HepG2 (cell line): ENCODE data around the gene CCSER1.
"Not testable (repeated sequence)": the region's sequence is repeated elsewhere in the genome, so short reads cannot be mapped to it uniquely, and the experiment has no call there.

Source experiments
- ARNT ChIP-seq: fragments of 450-650 bp; IDR thresholded peaks from 2 replicates; pipeline ENCODE4 v1.6.1; 2017
- CTCF ChIP-seq: sonication (generic); formaldehyde crosslinking; IDR thresholded peaks from 2 replicates; pipeline ENCODE4 v1.5.0; 2020; ENCODE audit warnings: mild to moderate bottlenecking, missing genetic modification reagents, moderate library complexity
- E2F5 ChIP-seq: sonication (generic); formaldehyde crosslinking; conservative IDR thresholded peaks from 2 replicates; pipeline ENCODE4 v1.4.0; 2020; ENCODE audit warnings: missing genetic modification reagents
- EHMT2 ChIP-seq: fragments of 200-600 bp; sonication (generic); IDR thresholded peaks from 2 replicates; pipeline ENCODE4 v1.7.0; 2017; ENCODE audit warnings: antibody characterized with exemption, low read depth, low read length, borderline replicate concordance
- GMEB1 ChIP-seq: sonication (generic); formaldehyde crosslinking; IDR thresholded peaks from 2 replicates; pipeline ENCODE4 v1.5.1; 2020; ENCODE audit warnings: missing genetic modification reagents, mild to moderate bottlenecking, borderline replicate concordance
- NR2F2 ChIP-seq: IDR thresholded peaks from 2 replicates; pipeline ENCODE4 v1.6.1; 2012; ENCODE audit warnings: low read depth, inconsistent platforms, borderline replicate concordance
- NR3C1 ChIP-seq: sonication (generic); formaldehyde crosslinking; IDR thresholded peaks from 2 replicates; pipeline ENCODE4 v1.4.0; 2020; ENCODE audit warnings: missing genetic modification reagents
- POLR2AphosphoS5 ChIP-seq: IDR thresholded peaks from 2 replicates; pipeline ENCODE4 v1.6.1; 2012; ENCODE audit warnings: low read depth, low read length
- SP1 ChIP-seq, 2 experiments: fragments of 450-650 bp in 1 of 2; sonication (generic) in 1 of 2; formaldehyde crosslinking in 1 of 2; IDR thresholded peaks; 2 replicates each; pipeline versions ENCODE4 v1.4.0 to v1.6.1; 2016 to 2020; ENCODE audit warnings: missing genetic modification reagents in 1 of 2
- TAF1 ChIP-seq: sonication (generic); formaldehyde crosslinking; IDR thresholded peaks from 2 replicates; pipeline ENCODE4 v1.4.0; 2020; ENCODE audit warnings: missing genetic modification reagents
- ZFX ChIP-seq: sonication (generic); formaldehyde crosslinking; IDR thresholded peaks from 2 replicates; pipeline ENCODE4 v1.4.0; 2020; ENCODE audit warnings: mild to moderate bottlenecking, low read depth, missing genetic modification reagents, moderate library complexity
- ZNF274 ChIP-seq: sonication (generic); formaldehyde crosslinking; IDR thresholded peaks from 2 replicates; pipeline ENCODE4 v1.5.1; 2020; ENCODE audit warnings: mild to moderate bottlenecking, missing genetic modification reagents
- ZNF713 ChIP-seq: sonication (generic); formaldehyde crosslinking; IDR thresholded peaks from 2 replicates; pipeline ENCODE4 v1.4.0; 2020; ENCODE audit warnings: mild to moderate bottlenecking, missing genetic modification reagents

GRCh38 chr4:90911724-90912434 is 784.7 kb downstream of the CCSER1 start:
- TF ChIP-seq EHMT2; ZNF274 (CRISPR knock-in tag); POLR2AphosphoS5; NR2F2; GMEB1 (CRISPR knock-in tag); E2F5 (CRISPR knock-in tag); NR3C1 (CRISPR knock-in tag); ZNF713 (CRISPR knock-in tag); SP1 (IDR thresholded peaks at IDR 0.05); SP1 (CRISPR knock-in tag; IDR thresholded peaks at IDR 0.05); TAF1 (CRISPR knock-in tag); ZFX (CRISPR knock-in tag); ARNT: not testable (repeated sequence)
- 0 out of 2 replicates have a peak, but pooled peaks have one; percentile 23 for TF ChIP-seq CTCF
